Uterus (tissue), 2 donors: ENCODE measurements around the gene GRID2.

ENCODE experiments used
- POLR2A ChIP-seq, 2 donors: fragments of 450-650 bp; IDR thresholded peaks; one replicate each; pipeline ENCODE4 v1.6.1; 2016; ENCODE audit warnings: antibody characterized with exemption in 2 of 2, mild to moderate bottlenecking in 1 of 2, moderate library complexity in 1 of 2
- TF ChIP-seq, protein P1 (sequence below), 4 experiments: fragments of 200-600 bp in 2 of 4; fragments of 450-650 bp in 2 of 4; sonication (generic) in 2 of 4; IDR thresholded peaks; one replicate each; pipeline ENCODE4 v1.5.1; 2016 to 2019; ENCODE audit warnings: antibody characterized with exemption in 4 of 4, mild to moderate bottlenecking in 2 of 4, moderate library complexity in 1 of 4

- TF ChIP-seq, protein P1, sequence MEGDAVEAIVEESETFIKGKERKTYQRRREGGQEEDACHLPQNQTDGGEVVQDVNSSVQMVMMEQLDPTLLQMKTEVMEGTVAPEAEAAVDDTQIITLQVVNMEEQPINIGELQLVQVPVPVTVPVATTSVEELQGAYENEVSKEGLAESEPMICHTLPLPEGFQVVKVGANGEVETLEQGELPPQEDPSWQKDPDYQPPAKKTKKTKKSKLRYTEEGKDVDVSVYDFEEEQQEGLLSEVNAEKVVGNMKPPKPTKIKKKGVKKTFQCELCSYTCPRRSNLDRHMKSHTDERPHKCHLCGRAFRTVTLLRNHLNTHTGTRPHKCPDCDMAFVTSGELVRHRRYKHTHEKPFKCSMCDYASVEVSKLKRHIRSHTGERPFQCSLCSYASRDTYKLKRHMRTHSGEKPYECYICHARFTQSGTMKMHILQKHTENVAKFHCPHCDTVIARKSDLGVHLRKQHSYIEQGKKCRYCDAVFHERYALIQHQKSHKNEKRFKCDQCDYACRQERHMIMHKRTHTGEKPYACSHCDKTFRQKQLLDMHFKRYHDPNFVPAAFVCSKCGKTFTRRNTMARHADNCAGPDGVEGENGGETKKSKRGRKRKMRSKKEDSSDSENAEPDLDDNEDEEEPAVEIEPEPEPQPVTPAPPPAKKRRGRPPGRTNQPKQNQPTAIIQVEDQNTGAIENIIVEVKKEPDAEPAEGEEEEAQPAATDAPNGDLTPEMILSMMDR (IDR thresholded peaks at IDR 0.05): no peak
- no peak for TF ChIP-seq POLR2A (IDR thresholded peaks at IDR 0.05)
These were observed 866.2 kb downstream of the GRID2 start for GRCh38 chr4:93169966-93170365.
